Measurements from ENCODE around the gene TMPRSS9.
A peak's percentile ranks its signal among the peaks of the same experiment; 100 is the strongest.

TMPRSS9 gene

GRCh38 chr19:2333027-2333806 is 26.8 kb upstream of the TMPRSS9 start:
- no peak overlapping the region for H3K4me3 ChIP-seq (ENCODE audit: low read length)
- H4K20me1 ChIP-seq (ENCODE audit: insufficient read depth, low read length), result peaks cover 23% of the 10 kb centered on the region; the same call in 1 of the 2 replicates
- H3K79me2 ChIP-seq (ENCODE audit: low read length), result peaks cover 83% of the 10 kb centered on the region
- peaks cover 18% of the 10 kb centered on the region for H3K36me3 ChIP-seq (replicated peaks; ENCODE audit: low read depth, low read length)
- H2AFZ ChIP-seq (ENCODE audit: low read depth, low read length), result no peak overlapping the region
- H3K27ac ChIP-seq (ENCODE audit: low read length), result no peak overlapping the region
- no peaks in the 10 kb centered on the region; the same call in 1 of the 2 replicates for H3K9me3 ChIP-seq (ENCODE audit: insufficient read depth, low read length)
- H3K4me2 ChIP-seq (ENCODE audit: low read length), result no peak overlapping the region; the same call in 1 of the 2 replicates
- H3K27me3 ChIP-seq (ENCODE audit: low read depth, low read length), result no peaks in the 10 kb centered on the region
- peaks cover 24% of the 10 kb centered on the region for H3K4me1 ChIP-seq (ENCODE audit: low read length)
- no peak for TF ChIP-seq EZH2phosphoT487 (IDR thresholded peaks at IDR 0.05; ENCODE audit: low read depth)
- TF ChIP-seq CTCF (IDR thresholded peaks at IDR 0.05; ENCODE audit: low read depth, low read length), result no peak
- H3K9ac ChIP-seq (ENCODE audit: low read length), result no peak overlapping the region

- Histone ChIP-seq H3K27me3 (ENCODE audit: low read depth, low read length) (no peaks in the 10 kb centered on the region), H3K36me3 (replicated peaks; ENCODE audit: low read depth, low read length) (peaks cover 18% of the 10 kb centered on the region), H3K27ac (ENCODE audit: low read length) (no peak overlapping the region), H3K4me1 (ENCODE audit: low read length) (peaks cover 24% of the 10 kb centered on the region), H3K4me3 (ENCODE audit: low read length) (no peak overlapping the region), H3K79me2 (ENCODE audit: low read length) (peaks cover 80% of the 10 kb centered on the region), H2AFZ (ENCODE audit: low read depth, low read length) (no peak overlapping the region), H3K4me2 (ENCODE audit: low read length) (no peak overlapping the region), H3K9ac (ENCODE audit: low read length) (no peak overlapping the region), H3K9me3 (ENCODE audit: insufficient read depth, low read length) (no peaks in the 10 kb centered on the region; the same call in 1 of the 2 replicates), H4K20me1 (ENCODE audit: insufficient read depth, low read length) (peaks cover 23% of the 10 kb centered on the region; the same call in 1 of the 2 replicates)
- TF ChIP-seq CTCF (IDR thresholded peaks at IDR 0.05; ENCODE audit: low read depth, low read length), result peak; percentile 27
- TF ChIP-seq EZH2phosphoT487 (IDR thresholded peaks at IDR 0.05; ENCODE audit: low read depth), result no peak
These were observed 26.3 kb upstream of the TMPRSS9 start for GRCh38 chr19:2333807-2334211.

- no peaks in the 10 kb centered on the region for H3K27me3 ChIP-seq (ENCODE audit: low read depth, low read length)
- H3K36me3 ChIP-seq (replicated peaks; ENCODE audit: low read depth, low read length), result peaks cover 18% of the 10 kb centered on the region
- no peak overlapping the region for H3K4me2 ChIP-seq (ENCODE audit: low read length)
- peaks cover 23% of the 10 kb centered on the region; the same call in 1 of the 2 replicates for H4K20me1 ChIP-seq (ENCODE audit: insufficient read depth, low read length)
- H3K9ac ChIP-seq (ENCODE audit: low read length), result no peak overlapping the region
- H3K4me1 ChIP-seq (ENCODE audit: low read length), result peaks cover 21% of the 10 kb centered on the region
- no peak overlapping the region for H2AFZ ChIP-seq (ENCODE audit: low read depth, low read length)
- H3K9me3 ChIP-seq (ENCODE audit: insufficient read depth, low read length), result no peaks in the 10 kb centered on the region; the same call in 1 of the 2 replicates
- no peak overlapping the region for H3K4me3 ChIP-seq (ENCODE audit: low read length)
- TF ChIP-seq EZH2phosphoT487 (IDR thresholded peaks at IDR 0.05; ENCODE audit: low read depth) (no peak), CTCF (IDR thresholded peaks at IDR 0.05; ENCODE audit: low read depth, low read length) (no peak)
- H3K27ac ChIP-seq (ENCODE audit: low read length), result no peak overlapping the region
- H3K79me2 ChIP-seq (ENCODE audit: low read length), result peaks cover 74% of the 10 kb centered on the region
These were observed 25.6 kb upstream of the TMPRSS9 start for GRCh38 chr19:2334426-2334825.

- Histone ChIP-seq H2AFZ (ENCODE audit: low read depth, low read length) (no peak overlapping the region), H3K9me3 (ENCODE audit: insufficient read depth, low read length) (no peaks in the 10 kb centered on the region; the same call in 1 of the 2 replicates), H3K9ac (ENCODE audit: low read length) (no peak overlapping the region), H4K20me1 (ENCODE audit: insufficient read depth, low read length) (peaks cover 23% of the 10 kb centered on the region; the same call in 1 of the 2 replicates), H3K79me2 (ENCODE audit: low read length) (peaks cover 67% of the 10 kb centered on the region), H3K4me2 (ENCODE audit: low read length) (no peak overlapping the region), H3K4me1 (ENCODE audit: low read length) (peaks cover 17% of the 10 kb centered on the region), H3K27me3 (ENCODE audit: low read depth, low read length) (no peaks in the 10 kb centered on the region), H3K27ac (ENCODE audit: low read length) (no peak overlapping the region), H3K4me3 (ENCODE audit: low read length) (no peak overlapping the region), H3K36me3 (replicated peaks; ENCODE audit: low read depth, low read length) (peaks cover 18% of the 10 kb centered on the region)
- TF ChIP-seq CTCF (IDR thresholded peaks at IDR 0.05; ENCODE audit: low read depth, low read length) (no peak), EZH2phosphoT487 (IDR thresholded peaks at IDR 0.05; ENCODE audit: low read depth) (no peak)
These were observed 24.8 kb upstream of the TMPRSS9 start for GRCh38 chr19:2334986-2335846.

Measured in OCI-LY3 (cell line).